T47D (cell line): Measurements from ENCODE around the gene RAB9B.

Source experiments
- DNase-seq, 2 experiments: peaks; one replicate each; pipeline versions ENCODE4 v3.0.0 to v3.0.0-alpha.2; 2011 to 2012; ENCODE audit warnings: low read depth in 1 of 2, low spot score in 1 of 2
- JUND ChIP-seq: IDR thresholded peaks from 2 replicates; pipeline ENCODE4 v1.6.1; 2012; ENCODE audit warnings: low read depth
- in situ Hi-C: cut with HindIII; loops from 2 replicates; pipeline ENCODE4 v1.10.0; 2016; ENCODE audit warnings: low sequenced_read_pairs, low pct_unique_long_range_greater_than_20kb

Gene RAB9B, protein sequence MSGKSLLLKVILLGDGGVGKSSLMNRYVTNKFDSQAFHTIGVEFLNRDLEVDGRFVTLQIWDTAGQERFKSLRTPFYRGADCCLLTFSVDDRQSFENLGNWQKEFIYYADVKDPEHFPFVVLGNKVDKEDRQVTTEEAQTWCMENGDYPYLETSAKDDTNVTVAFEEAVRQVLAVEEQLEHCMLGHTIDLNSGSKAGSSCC

DNA sequence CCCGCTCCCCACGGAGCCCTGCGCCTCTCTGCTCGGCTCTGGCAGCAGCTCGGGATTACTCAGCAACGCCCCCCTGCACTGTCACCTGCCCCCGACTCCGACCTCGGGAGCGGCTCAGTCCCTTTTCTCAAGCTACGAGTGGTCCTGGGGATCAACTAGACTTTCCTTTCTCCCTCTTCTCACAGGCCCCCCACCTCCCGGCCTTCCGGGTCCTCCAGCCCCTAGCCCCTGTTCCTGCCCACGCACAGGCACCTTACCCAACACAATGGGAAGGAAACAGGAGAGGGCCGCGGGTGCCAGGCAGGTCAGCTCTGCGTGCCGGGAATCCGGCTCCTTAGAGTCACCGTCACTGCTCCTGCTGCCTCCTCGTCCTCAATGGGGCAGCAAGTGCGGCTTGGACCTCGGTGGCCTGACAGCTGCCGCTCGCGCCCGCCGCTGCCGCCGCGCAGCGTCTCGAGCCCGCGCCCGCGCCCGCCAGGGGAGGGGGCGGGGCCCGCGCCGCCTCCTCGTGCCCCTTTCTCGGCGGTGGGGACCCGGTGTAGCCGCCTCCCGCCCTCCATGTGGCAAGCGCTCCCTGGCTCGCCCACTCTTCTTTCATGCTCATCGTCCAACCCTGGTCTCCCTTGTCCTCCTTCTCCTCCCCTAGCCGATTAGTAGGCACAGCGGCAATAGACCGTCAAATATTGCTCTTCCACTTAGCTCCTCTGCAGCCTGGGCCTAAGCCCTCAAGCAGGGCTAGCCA is at the start of gene RAB9B:
Gene RAB9B, minus strand, starts transcription at position 455 of the 742 bp plus-strand sequence. CDS start 6,473 bp downstream, outside the sequence.
- in situ Hi-C loops = no loop called here
- DNase-seq = peak; percentile 9 to 18
- TF ChIP-seq JUND = no peak

- DNase-seq = no peak
- TF ChIP-seq JUND = no peak
- in situ Hi-C loops = no loop called here
Observed at GRCh38 chrX:103879339-103879738, 47.3 kb upstream of the RAB9B start.

GRCh38 chrX:103878466-103879122 is 46.5 kb upstream of the RAB9B start:
- DNase-seq = peak in 1 of 2 experiments; percentile 36
- no peak for TF ChIP-seq JUND
- in situ Hi-C loops = no loop called here

DNA sequence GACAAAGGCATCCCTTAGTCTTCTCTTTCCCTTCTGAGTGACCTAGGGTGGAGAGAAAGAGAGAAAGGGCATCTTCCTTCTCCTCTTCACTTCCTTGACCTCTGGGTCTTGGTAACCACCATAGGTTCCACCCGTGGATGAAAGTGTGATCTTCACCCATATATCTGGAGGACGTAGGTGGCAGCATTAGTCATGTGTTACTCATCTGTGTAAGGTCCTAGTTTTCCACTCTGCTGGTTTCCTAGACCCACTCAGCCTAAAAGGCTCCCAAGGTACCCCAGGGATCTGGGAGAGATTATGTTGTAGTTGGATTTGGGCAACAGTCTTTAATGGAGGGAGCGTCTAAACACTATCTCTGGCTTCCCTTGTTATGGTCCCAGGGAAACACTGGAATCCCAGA is 45.5 kb upstream of the RAB9B start:
- in situ Hi-C loops = no loop called here
- TF ChIP-seq JUND = no peak

DNA sequence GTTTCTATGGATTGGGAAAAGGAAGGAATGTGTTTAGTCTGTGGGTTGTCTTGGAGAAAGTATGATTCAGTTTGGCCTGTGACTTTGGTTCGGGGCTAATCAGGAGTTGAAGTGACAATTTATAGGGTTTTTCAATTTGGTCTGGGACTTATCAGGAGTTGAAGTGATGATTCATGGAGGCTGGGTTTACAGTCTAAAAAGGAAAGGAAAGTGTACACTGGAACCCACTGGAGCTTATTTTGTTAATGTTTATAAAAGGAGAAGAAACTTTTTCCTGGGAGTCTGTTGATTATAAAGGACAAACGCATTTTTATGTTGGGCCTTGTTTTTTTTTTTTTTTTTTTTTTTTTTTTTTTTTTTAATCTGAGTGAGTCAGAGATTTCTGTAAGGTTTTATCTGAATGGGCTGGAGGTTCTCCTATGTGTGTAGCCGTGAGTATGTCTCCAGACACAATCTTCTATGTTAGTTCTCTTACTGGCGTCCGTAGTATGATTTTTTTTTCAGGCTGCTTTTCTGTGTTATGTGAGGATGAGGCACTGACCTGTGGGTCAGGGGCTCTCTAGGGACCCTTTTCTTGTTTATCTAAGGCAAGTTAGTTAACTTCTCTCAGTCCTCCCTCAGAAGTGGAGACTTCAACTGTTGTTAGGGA is 33.0 kb upstream of the RAB9B start:
- no peak for DNase-seq
- in situ Hi-C loops = no loop called here
- TF ChIP-seq JUND = no peak

More for the DNA sequence above, 45.5 kb upstream of the RAB9B start:
- no peak for DNase-seq

DNA sequence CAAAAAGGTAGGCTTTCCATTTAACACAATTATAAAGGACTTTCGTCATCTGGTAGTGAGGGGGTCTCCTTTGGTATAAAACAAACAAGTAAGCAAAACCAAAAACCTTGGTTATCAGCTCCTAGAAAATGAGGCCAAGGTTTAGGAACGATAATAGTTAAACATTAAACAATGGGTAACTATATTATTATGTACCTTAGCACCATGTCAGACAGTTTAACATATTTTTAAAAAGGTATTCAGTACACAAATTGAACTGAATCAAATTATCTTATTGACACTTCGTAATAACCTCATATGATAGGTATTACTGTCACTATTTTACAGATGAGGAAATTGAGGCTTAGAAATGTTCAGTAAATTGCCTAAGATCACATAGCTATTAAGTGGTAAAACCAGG is 32.1 kb upstream of the RAB9B start:
- no peak for DNase-seq
- in situ Hi-C loops = no loop called here
- TF ChIP-seq JUND = no peak

- TF ChIP-seq JUND = no peak
- in situ Hi-C loops = no loop called here
- DNase-seq = no peak
Observed at GRCh38 chrX:103861200-103861599, 29.1 kb upstream of the RAB9B start.

DNA sequence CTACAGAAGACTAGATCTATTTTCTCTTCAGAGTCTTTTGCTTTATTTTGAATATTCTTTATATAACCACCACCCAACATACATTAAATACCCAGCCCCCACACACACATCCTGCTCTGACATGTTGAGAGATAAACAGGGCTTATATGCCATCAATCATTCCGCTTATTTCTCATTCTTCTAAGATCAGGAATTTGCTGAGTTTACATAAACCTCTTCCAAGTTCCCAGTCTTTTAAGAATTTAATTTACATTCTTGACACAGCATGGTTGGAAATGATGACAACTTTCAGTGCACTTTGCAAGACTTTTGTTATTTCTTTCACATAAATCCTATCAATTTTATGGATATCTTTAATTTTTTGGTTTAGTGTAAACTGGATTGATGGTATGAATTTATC is 17.5 kb upstream of the RAB9B start:
- in situ Hi-C loops = no loop called here
- no peak for TF ChIP-seq JUND
- no peak for DNase-seq

DNA sequence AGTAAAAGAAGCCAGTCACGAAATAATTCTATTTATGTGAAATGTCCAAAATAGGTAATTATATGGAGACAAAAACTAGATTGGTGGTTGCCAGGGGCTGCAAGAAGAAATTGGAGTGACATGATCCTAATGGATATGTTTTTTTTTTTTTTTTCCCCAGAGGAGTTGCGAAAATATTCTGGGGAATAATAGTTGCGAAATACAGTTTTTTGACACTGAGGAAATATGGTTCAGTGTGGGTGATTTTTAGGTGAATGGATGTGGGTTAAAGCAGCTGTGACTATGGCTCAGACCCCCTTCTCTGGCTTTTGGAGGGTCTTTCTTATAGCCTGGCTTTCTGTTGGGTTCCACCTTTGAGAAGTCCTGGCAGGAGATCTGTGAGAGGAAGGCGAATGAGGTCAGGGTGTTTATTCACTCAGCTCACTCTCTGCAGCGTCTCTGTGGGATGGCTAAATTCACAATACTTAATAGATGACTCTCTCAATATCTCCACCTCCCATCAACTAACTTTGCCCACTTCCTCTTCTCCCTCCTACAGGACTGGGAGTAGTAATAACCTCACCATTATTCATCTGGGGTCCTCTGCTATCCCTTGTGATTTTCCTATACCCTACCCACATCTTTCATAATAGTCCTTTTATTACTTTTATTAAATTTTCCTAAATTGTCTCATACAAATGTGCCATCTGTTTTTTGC is 15.3 kb upstream of the RAB9B start:
- in situ Hi-C loops = no loop called here
- TF ChIP-seq JUND = no peak
- no peak for DNase-seq

- TF ChIP-seq JUND = no peak
- in situ Hi-C loops = no loop called here
Observed at GRCh38 chrX:103846386-103846785, 14.3 kb upstream of the RAB9B start.

GRCh38 chrX:103845165-103845653 is 13.2 kb upstream of the RAB9B start:
- DNase-seq = peak in 1 of 2 experiments; percentile 44
- in situ Hi-C loops = no loop called here
- no peak for TF ChIP-seq JUND

More at GRCh38 chrX:103846386-103846785, 14.3 kb upstream of the RAB9B start:
- DNase-seq = no peak

DNA sequence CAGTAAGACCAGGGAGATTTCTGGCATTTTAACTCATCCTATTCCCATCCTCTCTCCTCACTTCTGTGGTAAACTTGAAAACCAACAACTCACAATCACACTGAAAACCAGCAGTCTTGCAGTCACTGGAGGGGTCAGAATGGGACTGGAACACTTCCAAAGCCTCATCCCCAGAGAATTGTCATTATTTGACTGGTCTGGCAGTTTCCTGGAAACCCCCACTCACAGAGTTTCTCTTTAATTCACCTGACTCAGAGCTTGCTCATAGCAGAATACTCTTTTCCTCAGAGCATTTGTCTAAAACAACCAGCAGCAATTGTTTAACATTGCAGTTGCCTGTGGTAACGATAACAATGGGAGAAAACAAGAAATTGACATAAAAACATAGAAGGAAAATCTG is 7.3 kb upstream of the RAB9B start:
- TF ChIP-seq JUND = no peak
- no peak for DNase-seq
- in situ Hi-C loops = no loop called here
